HEK293 (cell line): ENCODE data around the gene ACP3.
"Not testable (repeated sequence)": the region's sequence is repeated elsewhere in the genome, so short reads cannot be mapped to it uniquely, and the experiment has no call there.

Experiments used
- ATF2 ChIP-seq: fragments of 450-650 bp; formaldehyde crosslinking; IDR thresholded peaks from 2 replicates; pipeline ENCODE4 v1.5.1; 2016; ENCODE audit warnings: missing biosample characterization, missing genetic modification characterization, low read depth
- CTCF ChIP-seq: fragments of 450-650 bp; formaldehyde crosslinking; IDR thresholded peaks from 2 replicates; pipeline ENCODE4 v1.5.1; 2016; ENCODE audit warnings: missing biosample characterization, missing genetic modification characterization
- ELK4 ChIP-seq: IDR thresholded peaks from 2 replicates; pipeline ENCODE4 v1.6.1; 2011; ENCODE audit warnings: mild to moderate bottlenecking, low read depth, low read length, borderline replicate concordance
- GLI4 ChIP-seq: fragments of 450-650 bp; formaldehyde crosslinking; IDR thresholded peaks from 2 replicates; pipeline ENCODE4 v1.5.1; 2016; ENCODE audit warnings: missing biosample characterization, missing genetic modification characterization
- PRDM10 ChIP-seq: fragments of 450-650 bp; formaldehyde crosslinking; IDR thresholded peaks from 2 replicates; pipeline ENCODE4 v1.5.1; 2016; ENCODE audit warnings: missing biosample characterization, missing genetic modification characterization
- SETDB1 ChIP-seq: IDR thresholded peaks from one replicate; pipeline ENCODE4 v1.6.1; 2017; ENCODE audit warnings: mild to moderate bottlenecking, low read length, moderate library complexity, mixed read lengths; ENCODE audit not compliant: insufficient read length
- ZFP69B ChIP-seq: fragments of 450-650 bp; formaldehyde crosslinking; IDR thresholded peaks from 2 replicates; pipeline ENCODE4 v1.5.1; 2016; ENCODE audit warnings: missing biosample characterization, missing genetic modification characterization
- ZNF19 ChIP-seq: fragments of 450-650 bp; formaldehyde crosslinking; IDR thresholded peaks from 2 replicates; pipeline ENCODE4; 2016; ENCODE audit warnings: missing biosample characterization, missing genetic modification characterization, low read depth
- ZNF23 ChIP-seq: fragments of 450-650 bp; formaldehyde crosslinking; IDR thresholded peaks from 2 replicates; pipeline ENCODE4 v1.5.1; 2016; ENCODE audit warnings: missing biosample characterization, missing genetic modification characterization, borderline replicate concordance
- ZNF24 ChIP-seq: fragments of 450-650 bp; formaldehyde crosslinking; IDR thresholded peaks from 2 replicates; pipeline ENCODE4 v1.5.1; 2016; ENCODE audit warnings: missing biosample characterization, missing genetic modification characterization
- ZNF274 ChIP-seq, 2 experiments: fragments of 200-500 bp in 1 of 2; fragments of 450-650 bp in 1 of 2; sonication (Bioruptor generic) in 1 of 2; formaldehyde crosslinking in 1 of 2; IDR thresholded peaks; 2 replicates each; pipeline versions ENCODE4 v1.5.1 to v1.6.1; 2014 to 2016; ENCODE audit warnings: borderline replicate concordance in 1 of 2, inconsistent platforms in 1 of 2, low read length in 1 of 2, missing biosample characterization in 1 of 2, missing genetic modification characterization in 1 of 2
- ZNF449 ChIP-seq: fragments of 450-650 bp; formaldehyde crosslinking; IDR thresholded peaks from 2 replicates; pipeline ENCODE4 v1.5.1; 2017; ENCODE audit warnings: missing biosample characterization, mild to moderate bottlenecking, missing genetic modification characterization, moderate library complexity
- ZNF549 ChIP-seq: fragments of 450-650 bp; IDR thresholded peaks from 2 replicates; pipeline ENCODE4 v1.5.1; 2018; ENCODE audit warnings: missing biosample characterization, missing genetic modification characterization, mild to moderate bottlenecking, inconsistent platforms, moderate library complexity
- ZNF629 ChIP-seq: fragments of 450-650 bp; formaldehyde crosslinking; IDR thresholded peaks from 2 replicates; pipeline ENCODE4 v1.5.1; 2017; ENCODE audit warnings: missing biosample characterization, missing genetic modification characterization

- not testable (repeated sequence) for TF ChIP-seq ZNF23 (tag by site-specific recombination); ZNF19; ELK4; ZNF24 (tag by site-specific recombination); ZNF449 (tag by site-specific recombination); PRDM10 (tag by site-specific recombination); ZNF629; SETDB1; ZFP69B (tag by site-specific recombination); ZNF549; GLI4 (tag by site-specific recombination); ZNF274 (IDR thresholded peaks at IDR 0.05; ENCODE audit: low read length); ZNF274 (tag by site-specific recombination; IDR thresholded peaks at IDR 0.05; ENCODE audit: borderline replicate concordance); CTCF (tag by site-specific recombination); ATF2 (tag by site-specific recombination)
Measured at GRCh38 chr3:132303336-132304201, 13.6 kb upstream of the ACP3 start.
